ENCODE data around the gene WDR44. TPM values are rescaled to one million over a fixed set of nuclear protein-coding genes. Genes with fewer than 3 reads are reported as not detected.

The WDR44 gene
- total RNA-seq, 1 experiment from 2014 or later: 18.4 TPM

- H3K9me3 Mint-ChIP-seq: peaks cover 3% of the 10 kb centered on the region; the same call in 1 of the 2 replicates
- no peaks in the 10 kb centered on the region for H3K27me3 Mint-ChIP-seq (ENCODE audit: low read depth)
- DNase-seq (ENCODE audit: low spot score): no peak
- POLR2A ChIA-PET: no interaction called here
- ATAC-seq: no peak
- no peak overlapping the region for H3K27ac Mint-ChIP-seq
- no peaks in the 10 kb centered on the region for H3K4me1 Mint-ChIP-seq
- H3K36me3 Mint-ChIP-seq: no peaks in the 10 kb centered on the region
- H3K4me3 Mint-ChIP-seq: no peak overlapping the region
- TF ChIP-seq NFYB (CRISPR knock-in tag; conservative IDR thresholded peaks at IDR 0.05; ENCODE audit: low read depth) (no peak), NFATC4 (CRISPR knock-in tag; IDR thresholded peaks at IDR 0.05) (no peak), SOX15 (CRISPR knock-in tag; IDR thresholded peaks at IDR 0.05) (no peak), ELF4 (CRISPR knock-in tag; IDR thresholded peaks at IDR 0.05; ENCODE audit: low read depth) (no peak), E2F5 (CRISPR knock-in tag; IDR thresholded peaks at IDR 0.05) (no peak), ZNF281 (CRISPR knock-in tag; IDR thresholded peaks at IDR 0.05) (no peak), AR (CRISPR knock-in tag; IDR thresholded peaks at IDR 0.05) (no peak), AFF4 (CRISPR knock-in tag; IDR thresholded peaks at IDR 0.05; ENCODE audit: borderline replicate concordance) (no peak), ZNF671 (CRISPR knock-in tag; IDR thresholded peaks at IDR 0.05) (no peak), SP1 (CRISPR knock-in tag; conservative IDR thresholded peaks at IDR 0.05) (no peak), ZNF219 (CRISPR knock-in tag; IDR thresholded peaks at IDR 0.05; ENCODE audit: borderline replicate concordance) (no peak), ESRRA (CRISPR knock-in tag; IDR thresholded peaks at IDR 0.05; ENCODE audit: borderline replicate concordance) (no peak), USF2 (CRISPR knock-in tag; IDR thresholded peaks at IDR 0.05) (no peak), HMGA2 (CRISPR knock-in tag; IDR thresholded peaks at IDR 0.05) (no peak)
- CTCF ChIA-PET: no interaction called here
These were observed 130.0 kb downstream of the WDR44 start for GRCh38 chrX:118475903-118476302.

GRCh38 chrX:118480172-118480571, 134.3 kb downstream of the WDR44 start:
- no peaks in the 10 kb centered on the region for H3K27me3 Mint-ChIP-seq (ENCODE audit: low read depth)
- no peak overlapping the region for H3K4me3 Mint-ChIP-seq
- ATAC-seq (no peak), DNase-seq (ENCODE audit: low spot score) (no peak)
- ChIA-PET CTCF (no interaction called here), POLR2A (interaction anchor here (0.6 kb wide), 1 partner anchor 227 kb away, joined by 4 read pairs; no protein-coding TSS in a partner anchor)
- H3K9me3 Mint-ChIP-seq: no peaks in the 10 kb centered on the region
- no peaks in the 10 kb centered on the region for H3K36me3 Mint-ChIP-seq
- no peak overlapping the region for H3K27ac Mint-ChIP-seq
- H3K4me1 Mint-ChIP-seq: no peaks in the 10 kb centered on the region
- TF ChIP-seq FOXP4 (CRISPR knock-in tag; IDR thresholded peaks at IDR 0.05): no peak
- TF ChIP-seq ZSCAN18 (CRISPR knock-in tag; IDR thresholded peaks at IDR 0.05): no peak
- no peak for TF ChIP-seq MLX (CRISPR knock-in tag; IDR thresholded peaks at IDR 0.05)
